Measurements from ENCODE around the gene C11orf58. TPM values are rescaled to one million over a fixed set of nuclear protein-coding genes. Genes with fewer than 3 reads are reported as not detected.

Gene C11orf58
- polyA plus RNA-seq, 3 donors = 44.8 to 102 (median 94.5) TPM

- Histone ChIP-seq H3K4me3 (replicated peaks in 1 of 3; ENCODE audit: low read depth in 2 of 3, low read length in 3 of 3) (no peak overlapping the region), H3K79me2 (ENCODE audit: insufficient read depth, low read length) (no peaks in the 10 kb centered on the region), H3K27me3 (ENCODE audit: control insufficient read depth in 2 of 2, insufficient read depth in 2 of 2, low read length in 2 of 2) (no peaks in the 10 kb centered on the region), H2AFZ (ENCODE audit: insufficient read depth, low read depth, low read length, poor library complexity, severe bottlenecking) (peak overlapping the region; percentile 30), H3K9me3 (replicated peaks in 1 of 2; ENCODE audit: control insufficient read depth in 1 of 2, insufficient read depth in 1 of 2, low read length in 2 of 2) (no peaks in the 10 kb centered on the region), H3K36me3 (replicated peaks in 1 of 2; ENCODE audit: control insufficient read depth in 1 of 2, insufficient read depth in 2 of 2, low read length in 2 of 2) (no peaks in the 10 kb centered on the region), H3K4me1 (ENCODE audit: control insufficient read depth in 1 of 2, insufficient read depth in 2 of 2, low read length in 2 of 2) (peaks cover 17% of the 10 kb centered on the region in 2 donors), H4K20me1 (ENCODE audit: insufficient read depth, low read length) (no peaks in the 10 kb centered on the region), H3K4me2 (replicated peaks; ENCODE audit: extremely low read depth, low read length, poor library complexity, severe bottlenecking) (peak overlapping the region; percentile 22), H3K27ac (ENCODE audit: low read depth in 1 of 2, low read length in 2 of 2) (no peak overlapping the region), H3K9ac (ENCODE audit: insufficient read depth, low read length, poor library complexity, severe bottlenecking) (no peak overlapping the region)
- Mint-ChIP-seq H3K4me1 (peaks cover 19% of the 10 kb centered on the region), H3K4me3 (peak overlapping the region in 1 of 2 donors; percentile 13), H3K27ac (peak overlapping the region in 2 of 7 donors; percentile 68 to 73), H3K9me3 (peaks cover 0 to 2% (median 0%) of the 10 kb centered on the region in 7 donors), H3K36me3 (no peaks in the 10 kb centered on the region), H3K27me3 (ENCODE audit: low read depth in 3 of 3) (peaks cover 0 to 11% (median 3%) of the 10 kb centered on the region in 3 donors)
- TF ChIP-seq CTCF (IDR thresholded peaks at IDR 0.05) = no peak
- intact Hi-C loops (cut with micrococcal nuclease) = no loop called here
- peak; percentile 69 to 82 (median 70) for DNase-seq
- 17% methylated on average over 5 of the region's 8 CpGs for WGBS (ENCODE audit: insufficient coverage)
Measured at GRCh38 chr11:16779436-16779835, 41.0 kb downstream of the C11orf58 start.

- Histone ChIP-seq H3K4me3 (replicated peaks in 1 of 3; ENCODE audit: low read depth in 2 of 3, low read length in 3 of 3) (no peak overlapping the region), H3K9ac (ENCODE audit: insufficient read depth, low read length, poor library complexity, severe bottlenecking) (no peak overlapping the region), H3K4me1 (ENCODE audit: control insufficient read depth in 1 of 2, insufficient read depth in 2 of 2, low read length in 2 of 2) (peaks cover 17% of the 10 kb centered on the region in 2 donors), H2AFZ (ENCODE audit: insufficient read depth, low read depth, low read length, poor library complexity, severe bottlenecking) (peak overlapping the region; percentile 46), H3K36me3 (replicated peaks in 1 of 2; ENCODE audit: control insufficient read depth in 1 of 2, insufficient read depth in 2 of 2, low read length in 2 of 2) (no peaks in the 10 kb centered on the region), H3K27me3 (ENCODE audit: control insufficient read depth in 2 of 2, insufficient read depth in 2 of 2, low read length in 2 of 2) (no peaks in the 10 kb centered on the region), H3K4me2 (replicated peaks; ENCODE audit: extremely low read depth, low read length, poor library complexity, severe bottlenecking) (no peak overlapping the region), H3K9me3 (replicated peaks in 1 of 2; ENCODE audit: control insufficient read depth in 1 of 2, insufficient read depth in 1 of 2, low read length in 2 of 2) (no peaks in the 10 kb centered on the region), H4K20me1 (ENCODE audit: insufficient read depth, low read length) (no peaks in the 10 kb centered on the region), H3K79me2 (ENCODE audit: insufficient read depth, low read length) (no peaks in the 10 kb centered on the region), H3K27ac (ENCODE audit: low read depth in 1 of 2, low read length in 2 of 2) (no peak overlapping the region)
- whole genome bisulfite sequencing (ENCODE audit: insufficient coverage) = 82% methylated on average over 1 of the region's 2 CpGs
- H3K9me3 Mint-ChIP-seq = peaks cover 0 to 2% (median 0%) of the 10 kb centered on the region in 7 donors
- intact Hi-C loops (cut with micrococcal nuclease) = loop anchor here (5.0 to 10.0 kb wide), 2 partner anchors 95 to 282 kb away; no protein-coding TSS in a partner anchor
- no peak overlapping the region for H3K4me3 Mint-ChIP-seq
- peaks cover 22% of the 10 kb centered on the region for H3K4me1 Mint-ChIP-seq
- H3K27me3 Mint-ChIP-seq (ENCODE audit: low read depth in 3 of 3) = peaks cover 0 to 6% (median 2%) of the 10 kb centered on the region in 3 donors
- TF ChIP-seq CTCF (IDR thresholded peaks at IDR 0.05) = no peak
- peak overlapping the region in 1 of 7 donors; percentile 18 for H3K27ac Mint-ChIP-seq
- no peaks in the 10 kb centered on the region for H3K36me3 Mint-ChIP-seq
- DNase-seq = no peak
Measured at GRCh38 chr11:16780146-16780545, 41.7 kb downstream of the C11orf58 start.

Measured in CD14-positive monocyte (primary cell).